Panc1 (cell line): ENCODE results near the gene LYZL1.

Source experiments
- POLR2AphosphoS5 ChIP-seq: IDR thresholded peaks from 2 replicates; pipeline ENCODE4 v1.6.1; 2012; ENCODE audit warnings: mild to moderate bottlenecking, low read depth, low read length, moderate library complexity
- SIN3A ChIP-seq: IDR thresholded peaks from 2 replicates; pipeline ENCODE4 v1.6.1; 2012; ENCODE audit warnings: low read depth, mild to moderate bottlenecking, low read length, moderate library complexity, borderline replicate concordance; ENCODE audit not compliant: insufficient read depth
- TF ChIP-seq, protein P1 (sequence below): fragments of 450-650 bp; IDR thresholded peaks from 2 replicates; pipeline ENCODE4 v1.5.1; 2017; ENCODE audit warnings: mild to moderate bottlenecking

- TF ChIP-seq, protein P1, sequence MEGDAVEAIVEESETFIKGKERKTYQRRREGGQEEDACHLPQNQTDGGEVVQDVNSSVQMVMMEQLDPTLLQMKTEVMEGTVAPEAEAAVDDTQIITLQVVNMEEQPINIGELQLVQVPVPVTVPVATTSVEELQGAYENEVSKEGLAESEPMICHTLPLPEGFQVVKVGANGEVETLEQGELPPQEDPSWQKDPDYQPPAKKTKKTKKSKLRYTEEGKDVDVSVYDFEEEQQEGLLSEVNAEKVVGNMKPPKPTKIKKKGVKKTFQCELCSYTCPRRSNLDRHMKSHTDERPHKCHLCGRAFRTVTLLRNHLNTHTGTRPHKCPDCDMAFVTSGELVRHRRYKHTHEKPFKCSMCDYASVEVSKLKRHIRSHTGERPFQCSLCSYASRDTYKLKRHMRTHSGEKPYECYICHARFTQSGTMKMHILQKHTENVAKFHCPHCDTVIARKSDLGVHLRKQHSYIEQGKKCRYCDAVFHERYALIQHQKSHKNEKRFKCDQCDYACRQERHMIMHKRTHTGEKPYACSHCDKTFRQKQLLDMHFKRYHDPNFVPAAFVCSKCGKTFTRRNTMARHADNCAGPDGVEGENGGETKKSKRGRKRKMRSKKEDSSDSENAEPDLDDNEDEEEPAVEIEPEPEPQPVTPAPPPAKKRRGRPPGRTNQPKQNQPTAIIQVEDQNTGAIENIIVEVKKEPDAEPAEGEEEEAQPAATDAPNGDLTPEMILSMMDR: no peak
- TF ChIP-seq SIN3A: no peak
- TF ChIP-seq POLR2AphosphoS5: no peak
Measured at GRCh38 chr10:29343607-29344038, 54.8 kb downstream of the LYZL1 start.
